ENCODE measurements around the gene FBL. TPM values are rescaled to one million over a fixed set of nuclear protein-coding genes. Genes with fewer than 3 reads are reported as not detected.

Gene FBL
- total and polyA plus RNA-seq, 2 donors (not counting 1 experiment from before 2014, with no cell fraction given), result 253 to 376 TPM

GRCh38 chr19:39865186-39865585 lies 19.0 kb upstream of the FBL start:
- H3K4me1 ChIP-seq (ENCODE audit: control insufficient read depth in 2 of 2, insufficient read depth in 2 of 2, low read length in 2 of 2), result no peaks in the 10 kb centered on the region
- intact Hi-C loops (cut with micrococcal nuclease), result no loop called here
- Mint-ChIP-seq H3K27ac (no peak overlapping the region), H3K4me1 (no peaks in the 10 kb centered on the region), H3K9me3 (ENCODE audit: insufficient read depth) (no peaks in the 10 kb centered on the region), H3K4me3 (no peak overlapping the region), H3K27me3 (peaks cover 3% of the 10 kb centered on the region)
- H3K4me2 ChIP-seq (replicated peaks; ENCODE audit: low read depth, low read length, poor library complexity, severe bottlenecking), result no peak overlapping the region
- POLR2A ChIA-PET, result no interaction called here
- no peaks in the 10 kb centered on the region for H3K79me2 ChIP-seq (ENCODE audit: control insufficient read depth, insufficient read depth, low read length)
- H4K20me1 ChIP-seq (ENCODE audit: control insufficient read depth, insufficient read depth, low read length, poor library complexity, severe bottlenecking), result no peaks in the 10 kb centered on the region
- no peak overlapping the region for H3K9ac ChIP-seq (ENCODE audit: low read length)
- TF ChIP-seq, protein P1, sequence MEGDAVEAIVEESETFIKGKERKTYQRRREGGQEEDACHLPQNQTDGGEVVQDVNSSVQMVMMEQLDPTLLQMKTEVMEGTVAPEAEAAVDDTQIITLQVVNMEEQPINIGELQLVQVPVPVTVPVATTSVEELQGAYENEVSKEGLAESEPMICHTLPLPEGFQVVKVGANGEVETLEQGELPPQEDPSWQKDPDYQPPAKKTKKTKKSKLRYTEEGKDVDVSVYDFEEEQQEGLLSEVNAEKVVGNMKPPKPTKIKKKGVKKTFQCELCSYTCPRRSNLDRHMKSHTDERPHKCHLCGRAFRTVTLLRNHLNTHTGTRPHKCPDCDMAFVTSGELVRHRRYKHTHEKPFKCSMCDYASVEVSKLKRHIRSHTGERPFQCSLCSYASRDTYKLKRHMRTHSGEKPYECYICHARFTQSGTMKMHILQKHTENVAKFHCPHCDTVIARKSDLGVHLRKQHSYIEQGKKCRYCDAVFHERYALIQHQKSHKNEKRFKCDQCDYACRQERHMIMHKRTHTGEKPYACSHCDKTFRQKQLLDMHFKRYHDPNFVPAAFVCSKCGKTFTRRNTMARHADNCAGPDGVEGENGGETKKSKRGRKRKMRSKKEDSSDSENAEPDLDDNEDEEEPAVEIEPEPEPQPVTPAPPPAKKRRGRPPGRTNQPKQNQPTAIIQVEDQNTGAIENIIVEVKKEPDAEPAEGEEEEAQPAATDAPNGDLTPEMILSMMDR (IDR thresholded peaks at IDR 0.05), result no peak
- TF ChIP-seq EZH2 (IDR thresholded peaks at IDR 0.05; ENCODE audit: borderline replicate concordance, insufficient read depth, low read depth, low read length, poor library complexity, severe bottlenecking), result no peak
- H2AFZ ChIP-seq (ENCODE audit: insufficient read depth, low read depth, low read length, poor library complexity, severe bottlenecking), result no peak overlapping the region
- H3K36me3 ChIP-seq (replicated peaks in 1 of 2; ENCODE audit: control extremely low read depth in 1 of 2, control insufficient read depth in 1 of 2, extremely low read depth in 1 of 2, insufficient read depth in 2 of 2, low read length in 1 of 2), result peaks cover 0 to 2% of the 10 kb centered on the region in 2 experiments
- no peak overlapping the region for H3K4me3 ChIP-seq (ENCODE audit: control extremely low read depth in 1 of 5, extremely low read depth in 1 of 5, insufficient read depth in 1 of 5, low read depth in 2 of 5, low read length in 4 of 5)
- ATAC-seq (ENCODE audit: low read depth) (no peak), DNase-seq (no peak)
- H3K27ac ChIP-seq (ENCODE audit: low read length in 2 of 2), result no peak overlapping the region
- H3K27me3 ChIP-seq (replicated peaks in 1 of 4; ENCODE audit: control extremely low read depth in 1 of 4, control insufficient read depth in 3 of 4, insufficient read depth in 4 of 4, low read length in 3 of 4), result no peaks in the 10 kb centered on the region
- no peaks in the 10 kb centered on the region for H3K9me3 ChIP-seq (ENCODE audit: control extremely low read depth in 1 of 3, control insufficient read depth in 2 of 3, insufficient read depth in 1 of 3, low read length in 2 of 3)
- WGBS (ENCODE audit: insufficient coverage), result 80% methylated on average over 1 of the region's 2 CpGs
- CTCF ChIA-PET, result no interaction called here

DNA sequence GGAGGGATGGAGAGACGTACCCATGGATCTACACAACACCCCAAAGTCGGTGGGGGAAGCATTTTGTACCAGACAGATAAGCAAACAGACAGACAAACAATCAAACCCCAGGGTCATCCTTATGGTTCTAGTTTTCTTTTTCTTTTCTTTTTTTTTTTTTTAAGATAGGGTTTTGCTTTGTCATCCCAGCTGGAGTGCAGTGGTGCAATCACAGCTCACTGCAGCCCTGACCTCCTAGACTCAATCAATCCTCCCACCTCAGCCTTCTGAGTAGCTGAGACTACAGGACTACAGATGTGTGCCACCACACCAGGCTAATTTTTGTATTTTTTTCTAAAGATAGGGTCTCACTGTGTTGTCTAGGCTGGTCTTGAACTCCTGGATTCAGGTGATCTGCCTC lies 17.9 kb upstream of the FBL start:
- no peaks in the 10 kb centered on the region for H3K27me3 ChIP-seq (replicated peaks in 1 of 4; ENCODE audit: control extremely low read depth in 1 of 4, control insufficient read depth in 3 of 4, insufficient read depth in 4 of 4, low read length in 3 of 4)
- H3K4me3 Mint-ChIP-seq, result no peak overlapping the region
- peaks cover 0 to 2% of the 10 kb centered on the region in 2 experiments for H3K36me3 ChIP-seq (replicated peaks in 1 of 2; ENCODE audit: control extremely low read depth in 1 of 2, control insufficient read depth in 1 of 2, extremely low read depth in 1 of 2, insufficient read depth in 2 of 2, low read length in 1 of 2)
- WGBS (ENCODE audit: insufficient coverage), result no CpG with 5 or more reads among the region's 2 CpGs
- peaks cover 0 to under 1% (median 0%) of the 10 kb centered on the region in 3 donors for H3K9me3 ChIP-seq (ENCODE audit: control extremely low read depth in 1 of 3, control insufficient read depth in 2 of 3, insufficient read depth in 1 of 3, low read length in 2 of 3)
- TF ChIP-seq, protein P1 (IDR thresholded peaks at IDR 0.05), result no peak
- TF ChIP-seq EZH2 (IDR thresholded peaks at IDR 0.05; ENCODE audit: borderline replicate concordance, insufficient read depth, low read depth, low read length, poor library complexity, severe bottlenecking), result no peak
- ChIA-PET CTCF (interaction anchor here (0.5 to 1.0 kb wide), 2 partner anchors 106 to 1927 kb away, joined by 3 to 5 read pairs; no protein-coding TSS in a partner anchor), POLR2A (interaction anchor here (0.6 kb wide), 1 partner anchor 69 kb away, joined by 6 read pairs; no protein-coding TSS in a partner anchor)
- H3K79me2 ChIP-seq (ENCODE audit: control insufficient read depth, insufficient read depth, low read length), result no peaks in the 10 kb centered on the region
- H3K27ac ChIP-seq (ENCODE audit: low read length in 2 of 2), result no peak overlapping the region
- no peak overlapping the region for H2AFZ ChIP-seq (ENCODE audit: insufficient read depth, low read depth, low read length, poor library complexity, severe bottlenecking)
- no peaks in the 10 kb centered on the region for H3K4me1 Mint-ChIP-seq
- ATAC-seq (ENCODE audit: low read depth), result no peak
- peaks cover 3% of the 10 kb centered on the region for H3K27me3 Mint-ChIP-seq
- no peak overlapping the region for H3K4me3 ChIP-seq (ENCODE audit: control extremely low read depth in 1 of 5, extremely low read depth in 1 of 5, insufficient read depth in 1 of 5, low read depth in 2 of 5, low read length in 4 of 5)
- H4K20me1 ChIP-seq (ENCODE audit: control insufficient read depth, insufficient read depth, low read length, poor library complexity, severe bottlenecking), result no peaks in the 10 kb centered on the region
- no peaks in the 10 kb centered on the region for H3K4me1 ChIP-seq (ENCODE audit: control insufficient read depth in 2 of 2, insufficient read depth in 2 of 2, low read length in 2 of 2)
- no peaks in the 10 kb centered on the region for H3K9me3 Mint-ChIP-seq (ENCODE audit: insufficient read depth)
- H3K9ac ChIP-seq (ENCODE audit: low read length), result no peak overlapping the region
- H3K27ac Mint-ChIP-seq, result no peak overlapping the region
- H3K4me2 ChIP-seq (replicated peaks; ENCODE audit: low read depth, low read length, poor library complexity, severe bottlenecking), result no peak overlapping the region
- no peak for DNase-seq
- intact Hi-C loops (cut with micrococcal nuclease), result no loop called here

Measured in B cell (primary cell).